Astrocyte (in vitro differentiated cells and primary cell): ENCODE measurements around the gene LBR. TPM values are rescaled to one million over a fixed set of nuclear protein-coding genes. Genes with fewer than 3 reads are reported as not detected.

ENCODE experiments used
- DNase-seq: peaks from one replicate; pipeline ENCODE4 v3.0.0-alpha.2; 2010; ENCODE audit warnings: low read depth
- FAIRE-seq: peaks from 2 replicates; lab custom pipeline; 2011; peaks lifted over from hg19 to GRCh38; lab: Jason Lieb, UNC
- H2AFZ ChIP-seq: 2 replicates; pipeline ENCODE4 v1.6.0; 2012; ENCODE audit warnings: low read depth, low read length, inconsistent platforms
- H3K27ac ChIP-seq: 2 replicates; pipeline ENCODE4 v1.5.1; 2011; ENCODE audit warnings: low read depth, low read length, inconsistent platforms
- H3K27me3 ChIP-seq: 2 replicates; pipeline ENCODE4 v1.6.0; 2011; ENCODE audit warnings: low read length, inconsistent platforms; ENCODE audit not compliant: insufficient read depth
- H3K36me3 ChIP-seq: 2 replicates; pipeline ENCODE4 v1.5.1; 2011; ENCODE audit warnings: low read length, inconsistent platforms; ENCODE audit not compliant: insufficient read depth
- H3K4me1 ChIP-seq: 2 replicates; pipeline ENCODE4 v1.5.1; 2011; ENCODE audit warnings: low read length, inconsistent platforms; ENCODE audit not compliant: insufficient read depth
- H3K4me2 ChIP-seq: 2 replicates; pipeline ENCODE4 v1.6.0; 2012; ENCODE audit warnings: low read length, inconsistent platforms
- H3K4me3 ChIP-seq: 2 replicates; pipeline ENCODE4 v1.5.1; 2011; ENCODE audit warnings: low read depth, mild to moderate bottlenecking, low read length, inconsistent platforms; ENCODE audit not compliant: insufficient read depth
- H3K79me2 ChIP-seq: 2 replicates; pipeline ENCODE4 v1.6.0; 2012; ENCODE audit warnings: mild to moderate bottlenecking, low read length, inconsistent platforms; ENCODE audit not compliant: insufficient read depth
- H3K9ac ChIP-seq: 2 replicates; pipeline ENCODE4 v1.6.0; 2012; ENCODE audit warnings: mild to moderate bottlenecking, low read length, inconsistent platforms
- H3K9me3 ChIP-seq: 2 replicates; pipeline ENCODE4 v1.5.1; 2012; ENCODE audit warnings: low read depth, mild to moderate bottlenecking, low read length, inconsistent platforms; ENCODE audit not compliant: insufficient read depth
- H4K20me1 ChIP-seq: 2 replicates; pipeline ENCODE4 v1.6.0; 2012; ENCODE audit warnings: low read length, inconsistent platforms; ENCODE audit not compliant: insufficient read depth
- H3K27ac Mint-ChIP-seq: one replicate; pipeline ENCODE4 v1.8.0; 2021; ENCODE audit warnings: mild to moderate bottlenecking, mixed read lengths; ENCODE audit not compliant: unreplicated experiment
- H3K27me3 Mint-ChIP-seq: one replicate; pipeline ENCODE4 v1.8.0; 2021; ENCODE audit warnings: low read depth, mixed read lengths; ENCODE audit not compliant: unreplicated experiment
- H3K36me3 Mint-ChIP-seq: one replicate; pipeline ENCODE4 v1.8.0; 2021; ENCODE audit warnings: low read depth, mixed read lengths; ENCODE audit not compliant: unreplicated experiment
- H3K4me1 Mint-ChIP-seq: one replicate; pipeline ENCODE4 v1.8.0; 2021; ENCODE audit warnings: low read depth, mixed read lengths; ENCODE audit not compliant: unreplicated experiment
- H3K4me3 Mint-ChIP-seq: one replicate; pipeline ENCODE4 v1.8.0; 2021; ENCODE audit warnings: mild to moderate bottlenecking, moderate library complexity, mixed read lengths; ENCODE audit not compliant: unreplicated experiment
- H3K9me3 Mint-ChIP-seq: one replicate; pipeline ENCODE4 v1.8.0; 2021; ENCODE audit warnings: mild to moderate bottlenecking, mixed read lengths; ENCODE audit not compliant: unreplicated experiment
- EZH2 ChIP-seq: IDR thresholded peaks from 2 replicates; pipeline ENCODE4 v1.6.1; 2012; ENCODE audit warnings: mild to moderate bottlenecking, low read length, inconsistent platforms; ENCODE audit not compliant: insufficient read depth
- total RNA-seq: library from RNA; stranded (reverse); gene quantifications from 2 replicates; pipeline ENCODE4 v1.2.1, GENCODE V29; 2021
- TF ChIP-seq, protein P1 (sequence below): IDR thresholded peaks from 2 replicates; pipeline ENCODE4 v1.5.1; 2011; ENCODE audit warnings: low read depth, mild to moderate bottlenecking, inconsistent platforms, low read length, moderate library complexity; ENCODE audit not compliant: insufficient read depth

LBR gene
- total RNA-seq, 1 donor from 2014 or later: 42.6 TPM

DNA sequence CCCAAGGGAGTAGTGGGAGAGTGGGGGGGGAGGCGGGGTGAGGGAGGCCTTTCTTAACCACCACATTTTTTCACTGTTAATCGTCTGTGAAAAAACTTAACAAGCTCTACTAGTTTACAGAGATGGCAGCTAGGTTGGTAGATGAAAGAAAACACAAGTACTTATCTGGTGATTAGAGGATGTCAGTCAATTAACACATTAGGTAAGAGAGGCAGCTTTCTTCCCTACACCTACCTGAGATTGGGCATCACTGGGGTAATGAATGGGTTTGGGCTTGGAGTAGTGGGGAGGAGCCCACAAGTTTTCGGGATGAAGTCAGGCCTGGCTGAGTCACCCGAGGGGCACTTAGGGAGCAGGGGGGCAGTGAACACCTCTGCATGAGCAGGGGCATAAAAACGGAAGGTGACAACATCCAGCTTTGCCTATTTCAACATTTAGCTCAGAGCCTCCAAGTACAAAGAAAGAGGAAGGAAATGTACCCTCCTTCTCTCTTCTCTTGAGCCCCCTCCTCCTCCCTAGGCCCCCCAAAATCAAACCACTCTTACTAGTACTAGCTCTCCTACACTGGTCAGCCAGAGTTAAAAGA lies 2.5 kb downstream of the LBR start:
- peaks cover 73% of the 10 kb centered on the region for H3K79me2 ChIP-seq
- Mint-ChIP-seq H3K27ac (peak overlapping the region; percentile 89), H3K36me3 (no peaks in the 10 kb centered on the region), H3K9me3 (no peaks in the 10 kb centered on the region), H3K27me3 (no peaks in the 10 kb centered on the region), H3K4me1 (peaks cover 43% of the 10 kb centered on the region), H3K4me3 (peak overlapping the region; percentile 71)
- peaks cover 36% of the 10 kb centered on the region for H3K4me1 ChIP-seq
- peak overlapping the region; percentile 87 for H3K27ac ChIP-seq
- H3K9me3 ChIP-seq: no peaks in the 10 kb centered on the region
- peaks cover 7% of the 10 kb centered on the region for H3K36me3 ChIP-seq
- H3K27me3 ChIP-seq: peaks cover under 1% of the 10 kb centered on the region
- peaks cover 38% of the 10 kb centered on the region for H4K20me1 ChIP-seq
- FAIRE-seq: no peak
- peak overlapping the region; percentile 93 for H3K4me2 ChIP-seq
- TF ChIP-seq, protein P1, sequence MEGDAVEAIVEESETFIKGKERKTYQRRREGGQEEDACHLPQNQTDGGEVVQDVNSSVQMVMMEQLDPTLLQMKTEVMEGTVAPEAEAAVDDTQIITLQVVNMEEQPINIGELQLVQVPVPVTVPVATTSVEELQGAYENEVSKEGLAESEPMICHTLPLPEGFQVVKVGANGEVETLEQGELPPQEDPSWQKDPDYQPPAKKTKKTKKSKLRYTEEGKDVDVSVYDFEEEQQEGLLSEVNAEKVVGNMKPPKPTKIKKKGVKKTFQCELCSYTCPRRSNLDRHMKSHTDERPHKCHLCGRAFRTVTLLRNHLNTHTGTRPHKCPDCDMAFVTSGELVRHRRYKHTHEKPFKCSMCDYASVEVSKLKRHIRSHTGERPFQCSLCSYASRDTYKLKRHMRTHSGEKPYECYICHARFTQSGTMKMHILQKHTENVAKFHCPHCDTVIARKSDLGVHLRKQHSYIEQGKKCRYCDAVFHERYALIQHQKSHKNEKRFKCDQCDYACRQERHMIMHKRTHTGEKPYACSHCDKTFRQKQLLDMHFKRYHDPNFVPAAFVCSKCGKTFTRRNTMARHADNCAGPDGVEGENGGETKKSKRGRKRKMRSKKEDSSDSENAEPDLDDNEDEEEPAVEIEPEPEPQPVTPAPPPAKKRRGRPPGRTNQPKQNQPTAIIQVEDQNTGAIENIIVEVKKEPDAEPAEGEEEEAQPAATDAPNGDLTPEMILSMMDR: no peak
- no peak for TF ChIP-seq EZH2
- peak overlapping the region; percentile 88 for H3K4me3 ChIP-seq
- peak; percentile 44 for DNase-seq
- no peak overlapping the region for H2AFZ ChIP-seq
- peak overlapping the region; percentile 85 for H3K9ac ChIP-seq

- H3K79me2 ChIP-seq: peaks cover 76% of the 10 kb centered on the region
- peak overlapping the region; percentile 71 for H3K4me3 Mint-ChIP-seq
- H3K27ac Mint-ChIP-seq: peak overlapping the region; percentile 89
- H3K9ac ChIP-seq: peak overlapping the region; percentile 85
- peaks cover 7% of the 10 kb centered on the region for H3K36me3 ChIP-seq
- H3K4me2 ChIP-seq: peak overlapping the region; percentile 93
- H3K9me3 Mint-ChIP-seq: no peaks in the 10 kb centered on the region
- FAIRE-seq (no peak), DNase-seq (peak; percentile 69)
- TF ChIP-seq EZH2: no peak
- no peaks in the 10 kb centered on the region for H3K27me3 ChIP-seq
- H3K27ac ChIP-seq: peak overlapping the region; percentile 87
- peaks cover 36% of the 10 kb centered on the region for H3K4me1 ChIP-seq
- H2AFZ ChIP-seq: no peak overlapping the region
- H3K4me1 Mint-ChIP-seq: peaks cover 43% of the 10 kb centered on the region
- peaks cover 38% of the 10 kb centered on the region for H4K20me1 ChIP-seq
- H3K27me3 Mint-ChIP-seq: no peaks in the 10 kb centered on the region
- H3K9me3 ChIP-seq: no peaks in the 10 kb centered on the region
- peak overlapping the region; percentile 88 for H3K4me3 ChIP-seq
- no peaks in the 10 kb centered on the region for H3K36me3 Mint-ChIP-seq
Observed at GRCh38 chr1:225424562-225425200, 3.2 kb downstream of the LBR start.

DNA sequence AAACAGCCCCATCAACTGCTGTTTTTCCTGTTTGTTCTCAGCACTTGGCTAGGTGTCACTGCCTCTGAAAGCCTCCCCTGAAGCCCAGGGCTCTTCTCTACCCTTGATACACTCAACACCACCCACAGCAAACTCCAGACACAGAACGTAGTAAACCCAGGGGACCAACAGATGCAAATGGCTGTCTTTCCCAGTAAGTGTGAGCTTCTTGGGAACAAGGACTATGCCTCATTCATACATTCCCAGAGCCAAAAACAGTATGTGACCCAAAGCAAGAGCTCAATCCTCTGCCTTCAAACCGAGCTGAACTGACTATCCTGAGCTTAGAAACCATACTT lies 4.4 kb downstream of the LBR start:
- no peak overlapping the region for H3K9ac ChIP-seq
- H3K4me1 Mint-ChIP-seq: peaks cover 41% of the 10 kb centered on the region
- H3K4me2 ChIP-seq: peak overlapping the region; percentile 22
- peaks cover 8% of the 10 kb centered on the region for H3K36me3 ChIP-seq
- no peak overlapping the region for H3K4me3 ChIP-seq
- H3K4me1 ChIP-seq: peaks cover 36% of the 10 kb centered on the region
- no peak for FAIRE-seq
- no peaks in the 10 kb centered on the region for H3K27me3 Mint-ChIP-seq
- peaks cover 38% of the 10 kb centered on the region for H4K20me1 ChIP-seq
- no peak for DNase-seq
- H3K27ac ChIP-seq: no peak overlapping the region
- H3K9me3 ChIP-seq: no peaks in the 10 kb centered on the region
- no peak overlapping the region for H2AFZ ChIP-seq
- no peaks in the 10 kb centered on the region for H3K36me3 Mint-ChIP-seq
- no peak for TF ChIP-seq EZH2
- TF ChIP-seq, protein P1: no peak
- H3K9me3 Mint-ChIP-seq: no peaks in the 10 kb centered on the region
- H3K27me3 ChIP-seq: no peaks in the 10 kb centered on the region
- H3K4me3 Mint-ChIP-seq: peak overlapping the region; percentile 28
- peaks cover 84% of the 10 kb centered on the region for H3K79me2 ChIP-seq
- H3K27ac Mint-ChIP-seq: no peak overlapping the region
